Upper lobe of right lung (tissue), 1 donor: ENCODE measurements around the gene NFAT5. TPM values are rescaled to one million over a fixed set of nuclear protein-coding genes. Genes with fewer than 3 reads are reported as not detected.

ENCODE experiments used
- ATAC-seq: fragments of 200-7000 bp; cut with Tn5 transposase; one replicate; pipeline ENCODE4 v1.9.1; 2020; ENCODE audit warnings: mild to moderate bottlenecking, moderate library complexity
- DNase-seq: peaks from one replicate; pipeline ENCODE4 v3.0.0-alpha.2; 2020
- H3K27ac ChIP-seq: fragments of 200-600 bp; one replicate; pipeline ENCODE4 v1.8.0; 2022
- H3K27me3 ChIP-seq: fragments of 200-600 bp; one replicate; pipeline ENCODE4 v1.8.0; 2022; ENCODE audit warnings: mild to moderate bottlenecking
- H3K36me3 ChIP-seq: fragments of 200-600 bp; one replicate; pipeline ENCODE4 v1.8.0; 2022
- H3K4me1 ChIP-seq: fragments of 200-600 bp; one replicate; pipeline ENCODE4 v1.8.0; 2022
- H3K4me3 ChIP-seq: fragments of 200-600 bp; one replicate; pipeline ENCODE4 v1.8.0; 2022; ENCODE audit warnings: mild to moderate bottlenecking
- H3K9me3 ChIP-seq: fragments of 200-600 bp; one replicate; pipeline ENCODE4 v1.8.0; 2022
- intact Hi-C: fragments of 100-400 bp; cut with DNase I; formaldehyde crosslinking; loops from one replicate; pipeline ENCODE4 v1.11.0; 2022
- total RNA-seq: library from RNA; stranded (reverse); fragmentation: NEBNext Ultra II Directional; extraction: Animal tissue kit (Norgen Biotek cat#: 25700); gene quantifications from one replicate; pipeline ENCODE4 v1.2.1, GENCODE V29; 2021
- TF ChIP-seq, protein P1 (sequence below): fragments of 200-600 bp; IDR thresholded peaks from one replicate; pipeline ENCODE4 v1.8.0; 2022; ENCODE audit warnings: antibody characterized with exemption
- donor health status: DM: no; HTN: yes; CAD: no; lungs with severe emphysema.

NFAT5 gene
- total RNA-seq, 1 donor from 2014 or later, result 62.3 TPM

DNA sequence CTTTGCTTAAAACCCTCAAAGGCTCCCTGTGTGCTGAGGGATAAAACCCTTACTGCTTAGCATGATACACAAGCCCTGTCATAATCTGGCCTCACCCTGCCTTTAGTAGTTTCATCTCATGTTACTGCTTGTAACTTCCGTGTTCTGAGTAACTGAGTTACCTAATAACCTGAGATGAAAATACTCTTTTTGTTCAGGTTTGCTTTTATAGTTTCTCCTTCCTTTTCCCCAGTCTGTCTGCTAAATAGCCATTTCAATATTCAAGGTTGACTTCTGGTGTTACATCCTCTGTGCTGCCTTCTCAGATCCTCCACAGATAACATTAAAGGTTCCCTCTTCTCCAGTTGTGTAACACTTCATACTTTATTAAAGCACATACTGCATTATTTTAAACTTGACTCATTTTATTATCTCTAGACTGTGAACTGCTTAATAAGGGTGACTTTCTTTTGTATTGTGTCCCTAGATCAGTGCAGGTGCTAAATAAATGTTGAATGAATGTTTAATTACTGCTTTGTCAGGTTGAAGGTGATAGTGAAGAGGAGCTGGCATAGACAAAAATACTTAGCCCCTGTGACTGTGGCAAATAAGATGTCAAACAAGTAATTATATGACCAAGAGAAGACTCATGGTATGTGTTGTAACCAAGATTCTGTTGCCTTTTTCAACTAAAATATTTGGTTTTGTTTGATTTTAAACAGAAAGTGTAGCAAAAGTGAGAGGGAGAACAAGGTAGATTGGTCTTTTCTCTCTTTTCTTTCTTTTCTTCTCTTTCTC is 47.8 kb downstream of the NFAT5 start:
- ATAC-seq (peak; percentile 84), DNase-seq (no peak)
- Histone ChIP-seq H3K27me3 (no peaks in the 10 kb centered on the region), H3K36me3 (peaks cover 3% of the 10 kb centered on the region), H3K9me3 (no peaks in the 10 kb centered on the region), H3K27ac (peak overlapping the region; percentile 19), H3K4me1 (peaks cover 22% of the 10 kb centered on the region), H3K4me3 (no peak overlapping the region)
- TF ChIP-seq, protein P1, sequence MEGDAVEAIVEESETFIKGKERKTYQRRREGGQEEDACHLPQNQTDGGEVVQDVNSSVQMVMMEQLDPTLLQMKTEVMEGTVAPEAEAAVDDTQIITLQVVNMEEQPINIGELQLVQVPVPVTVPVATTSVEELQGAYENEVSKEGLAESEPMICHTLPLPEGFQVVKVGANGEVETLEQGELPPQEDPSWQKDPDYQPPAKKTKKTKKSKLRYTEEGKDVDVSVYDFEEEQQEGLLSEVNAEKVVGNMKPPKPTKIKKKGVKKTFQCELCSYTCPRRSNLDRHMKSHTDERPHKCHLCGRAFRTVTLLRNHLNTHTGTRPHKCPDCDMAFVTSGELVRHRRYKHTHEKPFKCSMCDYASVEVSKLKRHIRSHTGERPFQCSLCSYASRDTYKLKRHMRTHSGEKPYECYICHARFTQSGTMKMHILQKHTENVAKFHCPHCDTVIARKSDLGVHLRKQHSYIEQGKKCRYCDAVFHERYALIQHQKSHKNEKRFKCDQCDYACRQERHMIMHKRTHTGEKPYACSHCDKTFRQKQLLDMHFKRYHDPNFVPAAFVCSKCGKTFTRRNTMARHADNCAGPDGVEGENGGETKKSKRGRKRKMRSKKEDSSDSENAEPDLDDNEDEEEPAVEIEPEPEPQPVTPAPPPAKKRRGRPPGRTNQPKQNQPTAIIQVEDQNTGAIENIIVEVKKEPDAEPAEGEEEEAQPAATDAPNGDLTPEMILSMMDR, result no peak
- intact Hi-C loops, result no loop called here

DNA sequence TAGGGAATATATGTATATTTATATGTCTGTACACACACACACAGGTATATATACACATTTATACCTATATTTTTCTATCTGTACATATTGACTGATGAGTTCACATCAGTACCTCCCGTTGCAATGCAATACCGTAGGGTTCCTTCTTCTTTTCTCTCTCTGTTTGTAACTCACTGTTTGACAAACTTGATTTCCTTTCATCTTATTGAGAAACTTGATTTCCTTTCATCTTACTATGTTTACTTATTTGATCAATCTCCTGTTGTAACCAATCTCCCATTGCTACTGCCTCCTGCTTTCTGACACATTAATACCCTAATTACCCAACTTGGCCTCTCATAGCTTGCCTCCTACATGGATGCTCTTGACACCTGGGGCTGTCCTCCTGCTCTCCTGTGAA is 49.8 kb downstream of the NFAT5 start:
- Histone ChIP-seq H3K27me3 (no peaks in the 10 kb centered on the region), H3K27ac (no peak overlapping the region), H3K4me3 (no peak overlapping the region), H3K4me1 (peaks cover 31% of the 10 kb centered on the region), H3K9me3 (no peaks in the 10 kb centered on the region), H3K36me3 (peaks cover 3% of the 10 kb centered on the region)
- intact Hi-C loops, result no loop called here
- DNase-seq, result no peak
- TF ChIP-seq, protein P1, result no peak
- ATAC-seq, result no peak

DNA sequence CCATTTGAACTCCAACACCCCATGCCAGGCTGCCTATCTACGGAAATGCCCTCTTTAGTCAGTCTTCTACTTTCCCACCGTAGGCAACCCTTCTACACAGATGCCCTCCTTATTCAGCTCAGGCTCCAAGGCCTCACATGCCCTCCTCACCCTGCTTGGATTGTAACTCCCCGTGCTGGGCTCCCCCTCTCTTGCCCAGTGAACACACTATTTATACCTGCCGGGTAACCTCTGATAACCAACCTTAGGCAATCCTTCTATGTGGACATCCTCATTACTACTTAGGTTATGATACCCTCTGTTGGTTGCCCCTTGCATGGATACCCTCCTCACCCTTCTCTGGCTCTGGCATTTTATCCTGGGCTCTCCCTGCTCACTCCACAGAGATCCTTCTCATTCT is 50.3 kb downstream of the NFAT5 start:
- DNase-seq (no peak), ATAC-seq (no peak)
- no peaks in the 10 kb centered on the region for H3K9me3 ChIP-seq
- H3K27ac ChIP-seq, result no peak overlapping the region
- H3K36me3 ChIP-seq, result peaks cover 3% of the 10 kb centered on the region
- H3K27me3 ChIP-seq, result no peaks in the 10 kb centered on the region
- no peak overlapping the region for H3K4me3 ChIP-seq
- TF ChIP-seq, protein P1, result no peak
- peaks cover 31% of the 10 kb centered on the region for H3K4me1 ChIP-seq
- intact Hi-C loops, result no loop called here

DNA sequence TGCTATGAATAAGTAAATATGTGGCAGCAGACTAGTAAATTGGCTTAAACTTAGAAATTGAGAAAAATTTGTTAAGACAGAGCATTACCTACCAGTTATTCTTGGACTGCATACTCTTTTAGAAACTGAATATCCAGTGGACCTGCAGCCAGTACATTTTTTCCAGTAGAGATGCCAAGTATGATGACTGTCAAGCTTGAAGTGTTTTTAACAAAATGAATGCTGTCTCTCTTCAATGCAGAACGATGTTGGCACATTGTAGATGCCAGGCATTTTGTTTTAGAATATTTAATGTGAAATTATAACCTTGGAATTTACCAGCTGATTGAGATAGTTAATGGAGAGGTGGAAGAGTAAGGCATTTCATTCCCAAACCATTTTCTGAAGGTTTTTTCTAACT is 52.5 kb downstream of the NFAT5 start:
- intact Hi-C loops, result no loop called here
- no peaks in the 10 kb centered on the region for H3K9me3 ChIP-seq
- H3K27ac ChIP-seq, result no peak overlapping the region
- DNase-seq (no peak), ATAC-seq (no peak)
- TF ChIP-seq, protein P1, result no peak
- peaks cover 3% of the 10 kb centered on the region for H3K36me3 ChIP-seq
- H3K27me3 ChIP-seq, result no peaks in the 10 kb centered on the region
- no peak overlapping the region for H3K4me3 ChIP-seq
- H3K4me1 ChIP-seq, result peaks cover 30% of the 10 kb centered on the region

DNA sequence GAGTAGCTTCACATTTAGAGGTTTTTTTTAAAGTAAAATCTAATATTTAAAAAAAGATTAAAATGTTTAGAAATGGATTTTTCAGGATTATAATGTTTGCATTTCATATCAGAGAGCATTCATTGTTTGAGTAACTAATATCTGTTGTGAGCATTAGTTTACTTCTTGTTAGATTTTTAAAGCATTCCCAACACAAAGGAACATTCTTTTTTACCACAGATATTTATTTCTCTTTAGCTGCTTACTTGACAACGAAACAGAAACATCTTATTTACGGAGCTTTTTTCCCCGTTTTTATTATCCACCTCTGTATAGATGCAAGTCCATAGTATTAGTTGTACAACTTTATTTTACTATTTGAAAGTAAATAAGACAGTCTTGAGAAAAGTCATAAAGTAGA is 53.0 kb downstream of the NFAT5 start:
- ATAC-seq (no peak), DNase-seq (no peak)
- TF ChIP-seq, protein P1, result no peak
- Histone ChIP-seq H3K27me3 (no peaks in the 10 kb centered on the region), H3K27ac (no peak overlapping the region), H3K4me1 (peaks cover 26% of the 10 kb centered on the region), H3K4me3 (no peak overlapping the region), H3K9me3 (no peaks in the 10 kb centered on the region), H3K36me3 (peaks cover 3% of the 10 kb centered on the region)
- intact Hi-C loops, result no loop called here
